Measurements from ENCODE around the gene AARSD1.
"Not testable (repeated sequence)": the region's sequence is repeated elsewhere in the genome, so short reads cannot be mapped to it uniquely, and the experiment has no call there.

The AARSD1 gene

DNA sequence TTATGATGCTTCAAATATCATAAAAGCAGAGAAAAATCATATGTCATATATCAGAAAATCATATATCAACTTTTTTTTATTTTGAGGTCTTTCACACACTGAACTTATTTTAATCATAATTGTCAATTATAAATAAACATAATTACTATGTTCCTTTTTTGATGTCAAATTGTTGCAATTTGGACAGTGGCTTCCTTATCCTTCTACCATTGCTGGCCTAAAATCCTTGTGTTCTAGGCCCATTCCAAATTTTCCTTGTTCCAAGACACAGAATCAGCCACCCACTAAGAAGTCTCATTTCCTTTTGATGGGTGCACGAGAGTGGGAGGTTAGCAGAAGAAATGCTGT lies 34.8 kb downstream of the AARSD1 start:
- H3K4me3 ChIP-seq (ENCODE audit: low read length): no peak overlapping the region
- no peaks in the 10 kb centered on the region for H3K9me3 ChIP-seq (ENCODE audit: control insufficient read depth, low read depth, low read length)
- H3K27me3 ChIP-seq (ENCODE audit: control insufficient read depth, insufficient read depth, low read length): no peaks in the 10 kb centered on the region
- no peak overlapping the region for H3K27ac ChIP-seq (ENCODE audit: low read length)
- no peak overlapping the region for H3K9ac ChIP-seq (ENCODE audit: low read length)
- H3K36me3 ChIP-seq (ENCODE audit: control insufficient read depth, low read depth, low read length): no peaks in the 10 kb centered on the region
- peaks cover 9% of the 10 kb centered on the region for H3K4me1 ChIP-seq (ENCODE audit: control insufficient read depth, low read depth, low read length)

- Histone ChIP-seq H3K27me3 (ENCODE audit: control insufficient read depth, insufficient read depth, low read length) (no peaks in the 10 kb centered on the region), H3K4me3 (ENCODE audit: low read length) (no peak overlapping the region), H3K9ac (ENCODE audit: low read length) (no peak overlapping the region), H3K36me3 (ENCODE audit: control insufficient read depth, low read depth, low read length) (no peaks in the 10 kb centered on the region), H3K4me1 (ENCODE audit: control insufficient read depth, low read depth, low read length) (peaks cover 9% of the 10 kb centered on the region), H3K27ac (ENCODE audit: low read length) (no peak overlapping the region), H3K9me3 (ENCODE audit: control insufficient read depth, low read depth, low read length) (no peaks in the 10 kb centered on the region)
These were observed 35.3 kb downstream of the AARSD1 start for GRCh38 chr17:42928714-42929496.

DNA sequence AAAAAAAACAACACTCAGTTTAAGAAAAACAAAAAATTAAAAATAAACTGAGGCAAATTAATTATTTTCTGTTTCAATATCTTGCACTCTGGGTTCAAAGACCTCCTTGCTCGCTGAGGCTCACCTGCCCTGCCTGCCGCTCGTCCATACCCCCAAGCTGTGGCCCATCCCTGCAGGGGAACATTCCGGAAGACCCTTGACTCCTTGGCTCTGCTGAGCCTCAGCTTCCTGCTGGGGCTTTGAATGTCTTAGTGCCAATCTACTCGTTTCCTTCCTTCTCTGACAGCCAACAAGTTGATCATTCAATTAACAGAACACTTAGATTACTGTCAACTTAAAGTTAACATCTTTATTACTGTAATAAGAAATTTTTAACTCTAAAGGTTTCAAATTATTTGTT lies 39.4 kb downstream of the AARSD1 start:
- H3K9ac ChIP-seq (ENCODE audit: low read length): no peak overlapping the region
- H3K36me3 ChIP-seq (ENCODE audit: control insufficient read depth, low read depth, low read length): no peaks in the 10 kb centered on the region
- H3K4me3 ChIP-seq (ENCODE audit: low read length): no peak overlapping the region
- H3K27ac ChIP-seq (ENCODE audit: low read length): no peak overlapping the region
- H3K27me3 ChIP-seq (ENCODE audit: control insufficient read depth, insufficient read depth, low read length): no peaks in the 10 kb centered on the region
- no peaks in the 10 kb centered on the region for H3K9me3 ChIP-seq (ENCODE audit: control insufficient read depth, low read depth, low read length)
- peaks cover 9% of the 10 kb centered on the region for H3K4me1 ChIP-seq (ENCODE audit: control insufficient read depth, low read depth, low read length)

DNA sequence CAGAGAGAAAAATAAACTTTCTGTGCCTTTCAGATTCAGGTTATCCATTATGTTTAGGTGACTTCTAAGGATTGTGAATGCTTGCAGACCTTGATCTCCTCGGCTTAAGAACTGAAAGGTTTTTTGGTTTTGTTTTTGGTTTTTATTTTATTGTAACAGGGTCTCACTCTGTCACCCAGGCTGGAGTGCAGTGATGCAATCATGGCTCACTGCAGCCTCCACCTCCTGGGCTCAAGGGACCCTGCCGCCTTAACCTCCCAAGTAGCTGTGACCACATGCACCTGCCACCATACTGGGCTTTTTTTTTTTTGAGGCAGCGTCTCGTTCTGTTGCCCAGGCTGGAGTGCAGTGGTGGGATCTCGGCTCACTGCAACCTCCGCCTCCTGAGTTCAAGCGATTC lies 40.8 kb downstream of the AARSD1 start:
- not testable (repeated sequence) for H3K27ac ChIP-seq (ENCODE audit: low read length); H3K4me3 ChIP-seq (ENCODE audit: low read length); H3K4me1 ChIP-seq (ENCODE audit: control insufficient read depth, low read depth, low read length); H3K36me3 ChIP-seq (ENCODE audit: control insufficient read depth, low read depth, low read length); H3K9me3 ChIP-seq (ENCODE audit: control insufficient read depth, low read depth, low read length); H3K27me3 ChIP-seq (ENCODE audit: control insufficient read depth, insufficient read depth, low read length); H3K9ac ChIP-seq (ENCODE audit: low read length)

GRCh38 chr17:42922294-42922693 lies 42.0 kb downstream of the AARSD1 start:
- H3K9me3 ChIP-seq (ENCODE audit: control insufficient read depth, low read depth, low read length): no peaks in the 10 kb centered on the region
- peaks cover 7% of the 10 kb centered on the region for H3K4me1 ChIP-seq (ENCODE audit: control insufficient read depth, low read depth, low read length)
- no peak overlapping the region for H3K4me3 ChIP-seq (ENCODE audit: low read length)
- H3K27me3 ChIP-seq (ENCODE audit: control insufficient read depth, insufficient read depth, low read length): no peaks in the 10 kb centered on the region
- H3K36me3 ChIP-seq (ENCODE audit: control insufficient read depth, low read depth, low read length): no peaks in the 10 kb centered on the region
- H3K27ac ChIP-seq (ENCODE audit: low read length): no peak overlapping the region
- H3K9ac ChIP-seq (ENCODE audit: low read length): no peak overlapping the region

DNA sequence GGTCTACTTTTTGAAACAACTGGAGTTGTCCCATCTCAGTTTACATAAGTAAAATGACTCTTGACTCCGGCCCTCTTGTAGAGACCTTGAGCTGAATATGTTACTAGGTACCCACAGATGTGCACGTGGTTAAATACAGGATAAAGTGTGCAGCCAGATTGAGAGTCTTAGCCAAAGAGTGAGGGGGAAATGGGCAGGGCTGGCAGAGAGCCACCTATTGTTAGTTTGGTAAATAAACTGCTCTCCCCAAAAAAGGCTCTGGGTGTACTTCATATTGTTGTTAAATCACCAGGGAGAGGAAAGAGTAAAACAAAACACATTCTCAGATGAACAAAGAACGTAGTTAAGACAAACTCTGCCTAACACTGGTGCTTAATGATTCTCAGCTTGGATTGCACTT lies 43.3 kb downstream of the AARSD1 start:
- H3K9ac ChIP-seq (ENCODE audit: low read length): no peak overlapping the region
- no peak overlapping the region for H3K4me3 ChIP-seq (ENCODE audit: low read length)
- H3K9me3 ChIP-seq (ENCODE audit: control insufficient read depth, low read depth, low read length): no peaks in the 10 kb centered on the region
- H3K27me3 ChIP-seq (ENCODE audit: control insufficient read depth, insufficient read depth, low read length): no peaks in the 10 kb centered on the region
- H3K36me3 ChIP-seq (ENCODE audit: control insufficient read depth, low read depth, low read length): no peaks in the 10 kb centered on the region
- H3K27ac ChIP-seq (ENCODE audit: low read length): no peak overlapping the region
- H3K4me1 ChIP-seq (ENCODE audit: control insufficient read depth, low read depth, low read length): peaks cover 9% of the 10 kb centered on the region

DNA sequence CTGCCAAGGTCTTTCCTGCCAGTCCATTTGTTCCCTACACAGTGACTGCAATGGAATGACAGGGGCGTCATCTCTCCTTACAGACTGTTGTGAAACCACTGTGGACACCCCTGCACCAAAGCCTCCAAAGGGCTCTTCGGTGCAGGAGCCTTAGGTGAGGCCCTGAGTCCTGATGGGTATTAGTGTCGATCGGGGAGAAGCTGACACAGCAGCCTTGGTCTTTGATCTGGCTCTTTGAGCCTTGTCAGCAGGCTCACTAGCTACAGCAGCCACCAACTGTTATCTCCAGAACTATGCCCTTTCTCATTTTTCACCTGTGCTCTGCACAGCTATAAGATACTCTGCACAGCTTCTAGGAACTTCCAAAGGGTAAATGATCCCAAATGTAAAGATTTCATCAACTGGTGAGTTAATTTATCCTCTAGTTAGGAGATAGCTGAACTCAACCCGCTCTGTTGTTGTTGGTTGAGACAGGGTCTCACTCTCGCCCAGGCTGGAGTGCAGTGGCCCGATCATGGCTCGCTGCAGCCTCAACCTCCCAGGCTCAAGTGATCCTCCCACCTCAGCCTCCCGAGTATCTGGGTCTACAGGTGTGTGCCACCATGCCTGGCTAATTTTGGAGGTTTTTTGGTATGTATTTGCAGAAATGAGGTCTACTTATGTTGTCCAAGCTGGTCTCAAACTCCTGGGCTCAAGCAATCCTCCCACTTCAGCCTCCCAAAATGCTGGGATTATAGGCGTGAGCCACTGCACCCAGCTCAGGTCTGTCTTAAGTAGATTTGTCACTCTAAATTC lies 44.0 kb downstream of the AARSD1 start:
- H3K27ac ChIP-seq (ENCODE audit: low read length): no peak overlapping the region
- no peak overlapping the region for H3K9ac ChIP-seq (ENCODE audit: low read length)
- no peak overlapping the region for H3K4me3 ChIP-seq (ENCODE audit: low read length)
- H3K9me3 ChIP-seq (ENCODE audit: control insufficient read depth, low read depth, low read length): no peaks in the 10 kb centered on the region
- H3K4me1 ChIP-seq (ENCODE audit: control insufficient read depth, low read depth, low read length): peaks cover 9% of the 10 kb centered on the region
- no peaks in the 10 kb centered on the region for H3K27me3 ChIP-seq (ENCODE audit: control insufficient read depth, insufficient read depth, low read length)
- no peaks in the 10 kb centered on the region for H3K36me3 ChIP-seq (ENCODE audit: control insufficient read depth, low read depth, low read length)

- H3K36me3 ChIP-seq (ENCODE audit: control insufficient read depth, low read depth, low read length); H3K27ac ChIP-seq (ENCODE audit: low read length); H3K4me1 ChIP-seq (ENCODE audit: control insufficient read depth, low read depth, low read length); H3K9ac ChIP-seq (ENCODE audit: low read length); H3K27me3 ChIP-seq (ENCODE audit: control insufficient read depth, insufficient read depth, low read length); H3K9me3 ChIP-seq (ENCODE audit: control insufficient read depth, low read depth, low read length); H3K4me3 ChIP-seq (ENCODE audit: low read length): not testable (repeated sequence)
These were observed 44.7 kb downstream of the AARSD1 start for GRCh38 chr17:42919522-42920077.

GRCh38 chr17:42918902-42919521 lies 45.2 kb downstream of the AARSD1 start:
- H3K27me3 ChIP-seq (ENCODE audit: control insufficient read depth, insufficient read depth, low read length): no peaks in the 10 kb centered on the region
- no peak overlapping the region for H3K9ac ChIP-seq (ENCODE audit: low read length)
- H3K4me3 ChIP-seq (ENCODE audit: low read length): no peak overlapping the region
- H3K36me3 ChIP-seq (ENCODE audit: control insufficient read depth, low read depth, low read length): no peaks in the 10 kb centered on the region
- H3K4me1 ChIP-seq (ENCODE audit: control insufficient read depth, low read depth, low read length): peaks cover 4% of the 10 kb centered on the region
- no peak overlapping the region for H3K27ac ChIP-seq (ENCODE audit: low read length)
- H3K9me3 ChIP-seq (ENCODE audit: control insufficient read depth, low read depth, low read length): no peaks in the 10 kb centered on the region

DNA sequence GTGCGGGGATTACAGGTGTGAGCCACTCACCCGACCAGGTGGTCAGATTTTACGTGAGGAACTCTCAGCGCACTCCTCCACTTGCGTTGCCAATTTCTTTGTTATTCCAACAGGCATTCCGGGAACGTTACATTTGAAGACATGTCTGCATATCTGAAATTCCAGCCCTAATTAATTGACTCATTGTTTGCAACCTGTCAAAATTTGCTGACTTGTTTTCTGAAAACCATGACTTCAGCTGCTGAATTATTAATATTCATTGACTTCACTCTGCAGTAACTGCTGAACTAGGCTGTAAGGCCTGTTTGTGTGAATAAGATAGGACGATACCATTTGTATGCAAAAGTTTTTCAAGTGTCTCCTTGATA lies 47.0 kb downstream of the AARSD1 start:
- no peaks in the 10 kb centered on the region for H3K36me3 ChIP-seq (ENCODE audit: control insufficient read depth, low read depth, low read length)
- H3K27me3 ChIP-seq (ENCODE audit: control insufficient read depth, insufficient read depth, low read length): no peaks in the 10 kb centered on the region
- peaks cover 4% of the 10 kb centered on the region for H3K4me1 ChIP-seq (ENCODE audit: control insufficient read depth, low read depth, low read length)
- H3K4me3 ChIP-seq (ENCODE audit: low read length): no peak overlapping the region
- no peak overlapping the region for H3K27ac ChIP-seq (ENCODE audit: low read length)
- H3K9ac ChIP-seq (ENCODE audit: low read length): no peak overlapping the region
- H3K9me3 ChIP-seq (ENCODE audit: control insufficient read depth, low read depth, low read length): no peaks in the 10 kb centered on the region

DNA sequence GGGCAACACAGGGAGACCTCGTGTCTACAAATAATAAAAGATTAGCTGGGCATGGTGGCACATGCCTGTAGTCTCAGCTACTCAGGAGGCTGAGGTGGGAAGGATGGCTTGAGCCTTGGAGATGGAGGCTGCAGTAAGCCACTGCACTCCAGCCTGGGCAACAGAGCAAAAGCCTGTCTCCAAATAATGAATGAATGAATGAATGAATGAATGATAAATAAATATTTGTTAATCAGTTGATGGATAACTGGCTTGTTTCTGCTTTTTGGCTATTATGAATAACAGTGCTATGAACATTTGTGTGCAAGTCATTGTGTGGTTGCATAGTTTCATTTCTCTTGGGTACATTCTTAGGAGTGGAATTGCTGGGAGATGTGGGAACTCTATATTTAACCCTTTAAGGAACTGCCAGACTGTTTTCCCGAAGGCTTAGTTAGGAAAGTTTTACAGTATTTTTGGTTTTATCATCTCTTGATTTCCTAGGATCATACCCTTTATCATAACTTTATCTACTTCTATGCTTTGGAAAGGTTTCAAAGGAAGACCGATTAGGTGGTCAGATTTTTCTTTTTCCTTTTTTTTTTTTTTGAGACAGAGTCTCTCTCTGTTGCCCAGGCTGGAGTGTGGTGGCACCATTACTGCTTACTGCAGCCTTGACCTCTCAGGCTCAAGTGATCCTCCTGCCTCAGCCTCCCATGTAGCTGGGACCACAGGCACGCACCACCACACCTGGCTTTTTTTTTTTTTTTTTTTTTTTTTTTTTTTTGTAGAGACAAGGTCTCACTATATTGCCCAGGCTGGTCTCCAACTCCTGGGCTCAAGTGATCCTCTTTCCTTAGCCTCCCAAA lies 47.6 kb downstream of the AARSD1 start:
- H3K27me3 ChIP-seq (ENCODE audit: control insufficient read depth, insufficient read depth, low read length); H3K9ac ChIP-seq (ENCODE audit: low read length); H3K36me3 ChIP-seq (ENCODE audit: control insufficient read depth, low read depth, low read length); H3K4me3 ChIP-seq (ENCODE audit: low read length); H3K4me1 ChIP-seq (ENCODE audit: control insufficient read depth, low read depth, low read length); H3K27ac ChIP-seq (ENCODE audit: low read length); H3K9me3 ChIP-seq (ENCODE audit: control insufficient read depth, low read depth, low read length): not testable (repeated sequence)
